Activated effector memory CD4-positive, alpha-beta T cell treated with anti-CD3 and anti-CD28 coated beads, Interleukin-2, amount 50 U/mL, for 16 hours (primary cell): ENCODE results near the gene ARHGAP18.

Experiments
- DNase-seq: peaks from one replicate; pipeline ENCODE4 v3.0.0-alpha.2; 2020

The ARHGAP18 gene

GRCh38 chr6:129608886-129609537, 101.0 kb downstream of the ARHGAP18 start:
- DNase-seq, result no peak

- no peak for DNase-seq
These were observed 102.3 kb downstream of the ARHGAP18 start for GRCh38 chr6:129607581-129608186.

GRCh38 chr6:129606664-129607063, 103.3 kb downstream of the ARHGAP18 start:
- DNase-seq, result no peak

- no peak for DNase-seq
These were observed 104.0 kb downstream of the ARHGAP18 start for GRCh38 chr6:129605967-129606366.

- DNase-seq, result no peak
These were observed 104.9 kb downstream of the ARHGAP18 start for GRCh38 chr6:129605095-129605494.

GRCh38 chr6:129604321-129604720, 105.7 kb downstream of the ARHGAP18 start:
- DNase-seq, result no peak

- no peak for DNase-seq
These were observed 106.2 kb downstream of the ARHGAP18 start for GRCh38 chr6:129603741-129604140.

GRCh38 chr6:129601323-129601722, 108.7 kb downstream of the ARHGAP18 start:
- no peak for DNase-seq

- no peak for DNase-seq
These were observed 110.5 kb downstream of the ARHGAP18 start for GRCh38 chr6:129599467-129599866.

- DNase-seq, result no peak
These were observed 111.5 kb downstream of the ARHGAP18 start for GRCh38 chr6:129598244-129599187.

GRCh38 chr6:129597023-129597713, 112.8 kb downstream of the ARHGAP18 start:
- DNase-seq, result no peak

GRCh38 chr6:129596522-129596921, 113.5 kb downstream of the ARHGAP18 start:
- DNase-seq, result no peak

- DNase-seq, result no peak
These were observed 116.8 kb downstream of the ARHGAP18 start for GRCh38 chr6:129593233-129593564.

GRCh38 chr6:129592516-129593232, 117.3 kb downstream of the ARHGAP18 start:
- DNase-seq, result no peak

GRCh38 chr6:129590408-129591022, 119.5 kb downstream of the ARHGAP18 start:
- no peak for DNase-seq

- DNase-seq, result no peak
These were observed 123.2 kb downstream of the ARHGAP18 start for GRCh38 chr6:129586815-129587214.

- no peak for DNase-seq
These were observed 126.1 kb downstream of the ARHGAP18 start for GRCh38 chr6:129583866-129584265.

GRCh38 chr6:129578315-129578714, 131.7 kb downstream of the ARHGAP18 start:
- no peak for DNase-seq

- no peak for DNase-seq
These were observed 132.3 kb downstream of the ARHGAP18 start for GRCh38 chr6:129577691-129578090.

GRCh38 chr6:129576456-129576855, 133.5 kb downstream of the ARHGAP18 start:
- DNase-seq, result no peak

GRCh38 chr6:129575378-129576118, 134.4 kb downstream of the ARHGAP18 start:
- DNase-seq, result no peak
